GM23338 (cell line): ENCODE measurements around the gene THSD4. TPM values are rescaled to one million over a fixed set of nuclear protein-coding genes. Genes with fewer than 3 reads are reported as not detected.

Source experiments
- ATAC-seq: fragments of 200-7000 bp; cut with Tn5 transposase; 3 replicates; pipeline ENCODE4 v1.9.1; 2020
- DNase-seq: peaks from one replicate; pipeline ENCODE4 v3.0.0-alpha.2; 2015; ENCODE audit warnings: low spot score
- H2AFZ ChIP-seq: fragments of 200-600 bp; sonication (generic); 2 replicates; pipeline ENCODE4 v1.8.0; 2016; ENCODE audit warnings: antibody characterized with exemption, mild to moderate bottlenecking, moderate library complexity
- H3F3A ChIP-seq: fragments of 200-600 bp; sonication (generic); replicated peaks from 2 replicates; pipeline ENCODE4 v1.8.0; 2017; ENCODE audit warnings: antibody characterized with exemption, mixed run types, low read depth
- H3K27ac ChIP-seq: fragments of 200-600 bp; sonication (generic); 2 replicates; pipeline ENCODE4 v1.6.1; 2016; ENCODE audit warnings: low read depth
- H3K27me3 ChIP-seq: fragments of 200-600 bp; sonication (generic); 2 replicates; pipeline ENCODE4 v1.8.0; 2016; ENCODE audit warnings: mild to moderate bottlenecking, mixed run types, moderate library complexity; ENCODE audit not compliant: insufficient read depth
- H3K36me3 ChIP-seq: fragments of 200-600 bp; sonication (generic); 2 replicates; pipeline ENCODE4 v1.8.0; 2016; ENCODE audit warnings: mild to moderate bottlenecking; ENCODE audit not compliant: insufficient read depth
- H3K4me1 ChIP-seq: fragments of 200-600 bp; sonication (generic); 2 replicates; pipeline ENCODE4 v1.8.0; 2016; ENCODE audit warnings: mild to moderate bottlenecking, moderate library complexity; ENCODE audit not compliant: insufficient read depth
- H3K4me2 ChIP-seq: fragments of 200-600 bp; sonication (generic); 2 replicates; pipeline ENCODE4 v1.7.1; 2017; ENCODE audit warnings: mixed run types
- H3K4me3 ChIP-seq: fragments of 200-600 bp; sonication (generic); 2 replicates; pipeline ENCODE4 v1.6.1; 2016; ENCODE audit warnings: mixed run types
- H3K79me2 ChIP-seq: fragments of 200-600 bp; sonication (generic); replicated peaks from 2 replicates; pipeline ENCODE4 v1.8.0; 2017; ENCODE audit warnings: mild to moderate bottlenecking; ENCODE audit not compliant: insufficient read depth
- H3K9me2 ChIP-seq: fragments of 200-600 bp; sonication (generic); 2 replicates; pipeline ENCODE4 v1.8.0; 2017; ENCODE audit not compliant: insufficient read depth
- H4K20me1 ChIP-seq: fragments of 200-600 bp; sonication (generic); replicated peaks from 2 replicates; pipeline ENCODE4 v1.8.0; 2017; ENCODE audit warnings: mild to moderate bottlenecking; ENCODE audit not compliant: insufficient read depth
- H3K27ac Mint-ChIP-seq: 2 replicates; pipeline ENCODE4 v1.8.0; 2020; ENCODE audit warnings: inconsistent platforms, mild to moderate bottlenecking, moderate library complexity, mixed read lengths
- H3K27me3 Mint-ChIP-seq: 3 replicates; pipeline ENCODE4 v1.8.0; 2022; ENCODE audit warnings: low read depth, mild to moderate bottlenecking, moderate library complexity, mixed read lengths, inconsistent platforms; ENCODE audit not compliant: insufficient read depth, poor library complexity
- H3K36me3 Mint-ChIP-seq: 3 replicates; pipeline ENCODE4 v1.8.0; 2021; ENCODE audit warnings: low read depth, mild to moderate bottlenecking, inconsistent platforms, moderate library complexity, mixed read lengths
- H3K4me1 Mint-ChIP-seq: 3 replicates; pipeline ENCODE4 v1.8.0; 2020; ENCODE audit warnings: mild to moderate bottlenecking, inconsistent platforms, mixed read lengths
- H3K4me3 Mint-ChIP-seq: 3 replicates; pipeline ENCODE4 v1.8.0; 2021; ENCODE audit warnings: moderate library complexity, mild to moderate bottlenecking, inconsistent platforms, mixed read lengths
- H3K9me3 Mint-ChIP-seq: 3 replicates; pipeline ENCODE4 v1.8.0; 2020; ENCODE audit warnings: moderate library complexity, mild to moderate bottlenecking, inconsistent platforms, mixed read lengths
- CREB1 ChIP-seq: fragments of 250-450 bp; sonication (Bioruptor Pico); IDR thresholded peaks from 2 replicates; pipeline ENCODE4 v1.5.0; 2020; ENCODE audit warnings: low read depth, mild to moderate bottlenecking, moderate library complexity
- JUNB ChIP-seq: IDR thresholded peaks from one replicate; pipeline ENCODE4 v1.6.1; 2016; ENCODE audit warnings: antibody characterized with exemption; ENCODE audit not compliant: unreplicated experiment
- NANOG ChIP-seq: IDR thresholded peaks from 2 replicates; pipeline ENCODE4 v1.6.1; 2016; ENCODE audit warnings: antibody characterized with exemption, borderline replicate concordance
- STAT1 ChIP-seq: IDR thresholded peaks from one replicate; pipeline ENCODE4 v1.6.1; 2016; ENCODE audit warnings: antibody characterized with exemption; ENCODE audit not compliant: unreplicated experiment
- ZNF114 ChIP-seq: fragments of 250-450 bp; sonication (Bioruptor Pico); IDR thresholded peaks from 2 replicates; pipeline ENCODE4 v1.5.0; 2020; ENCODE audit warnings: mild to moderate bottlenecking, moderate library complexity
- ZNF331 ChIP-seq: fragments of 250-450 bp; sonication (Bioruptor Pico); IDR thresholded peaks from 2 replicates; pipeline ENCODE4 v1.5.0; 2020; ENCODE audit warnings: low read depth, mild to moderate bottlenecking, moderate library complexity
- polyA plus RNA-seq: library from polyadenylated mRNA; unstranded; fragments of >200 nt; fragmentation: Nextera tagmentation; extraction: Ambion mirVana; gene quantifications from 2 replicates; pipeline ENCODE4 v1.2.1, GENCODE V29; 2016
- total RNA-seq: library from RNA; depleted of rRNA; stranded (reverse); fragments of >200 nt; shearing (Covaris generic); gene quantifications from 2 replicates; pipeline ENCODE4 v1.2.3, GENCODE V29; 2014
- TF ChIP-seq, protein P1 (sequence below), 2 experiments: fragments of 200-600 bp in 1 of 2; sonication (generic) in 1 of 2; conservative IDR thresholded peaks; 2 replicates each; pipeline versions ENCODE4 v1.5.1 to v1.6.1; 2016 to 2017; ENCODE audit warnings: antibody characterized with exemption in 2 of 2, low read depth in 2 of 2, mild to moderate bottlenecking in 2 of 2, moderate library complexity in 1 of 2
- TF ChIP-seq, protein P2 (sequence below): IDR thresholded peaks from one replicate; pipeline ENCODE4 v1.6.1; 2018; ENCODE audit warnings: antibody characterized with exemption; ENCODE audit not compliant: unreplicated experiment

Gene THSD4
- total and polyA plus RNA-seq, 2 experiments from 2014 or later = 2.0 to 7.4 TPM

DNA sequence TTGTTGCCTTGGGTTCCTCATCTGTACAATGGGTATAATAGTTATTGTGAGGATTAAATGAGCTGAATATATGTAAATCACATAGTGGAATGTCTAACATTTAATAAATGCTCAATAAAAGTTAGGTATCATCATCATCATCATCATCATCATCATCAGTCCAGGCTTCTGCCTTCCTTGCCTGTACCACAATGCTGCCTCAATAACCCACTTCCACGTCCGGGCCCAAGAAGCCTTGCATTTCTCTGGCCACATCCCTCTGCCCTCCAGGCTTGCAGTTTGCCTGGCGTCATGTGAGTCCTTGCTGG lies 137.4 kb downstream of the THSD4 start:
- H3K36me3 Mint-ChIP-seq = peaks cover 5% of the 10 kb centered on the region
- no peak for DNase-seq
- H3K27ac Mint-ChIP-seq = no peak overlapping the region
- no peaks in the 10 kb centered on the region for H3K27me3 ChIP-seq
- no peaks in the 10 kb centered on the region for H4K20me1 ChIP-seq
- no peak overlapping the region for H2AFZ ChIP-seq
- H3K4me3 Mint-ChIP-seq = no peak overlapping the region
- no peaks in the 10 kb centered on the region for H3K79me2 ChIP-seq
- H3K36me3 ChIP-seq = no peaks in the 10 kb centered on the region
- H3K27me3 Mint-ChIP-seq = peaks cover 4% of the 10 kb centered on the region
- no peaks in the 10 kb centered on the region; the same call in 2 of the 3 replicates for H3K9me3 Mint-ChIP-seq
- no peaks in the 10 kb centered on the region; the same call in 1 of the 2 replicates for H3K9me2 ChIP-seq
- ATAC-seq = no peak
- no peak overlapping the region for H3K4me2 ChIP-seq
- H3K4me1 ChIP-seq = no peaks in the 10 kb centered on the region
- H3K4me1 Mint-ChIP-seq = no peaks in the 10 kb centered on the region; the same call in 2 of the 3 replicates
- no peak overlapping the region for H3K4me3 ChIP-seq
- TF ChIP-seq, protein P1, sequence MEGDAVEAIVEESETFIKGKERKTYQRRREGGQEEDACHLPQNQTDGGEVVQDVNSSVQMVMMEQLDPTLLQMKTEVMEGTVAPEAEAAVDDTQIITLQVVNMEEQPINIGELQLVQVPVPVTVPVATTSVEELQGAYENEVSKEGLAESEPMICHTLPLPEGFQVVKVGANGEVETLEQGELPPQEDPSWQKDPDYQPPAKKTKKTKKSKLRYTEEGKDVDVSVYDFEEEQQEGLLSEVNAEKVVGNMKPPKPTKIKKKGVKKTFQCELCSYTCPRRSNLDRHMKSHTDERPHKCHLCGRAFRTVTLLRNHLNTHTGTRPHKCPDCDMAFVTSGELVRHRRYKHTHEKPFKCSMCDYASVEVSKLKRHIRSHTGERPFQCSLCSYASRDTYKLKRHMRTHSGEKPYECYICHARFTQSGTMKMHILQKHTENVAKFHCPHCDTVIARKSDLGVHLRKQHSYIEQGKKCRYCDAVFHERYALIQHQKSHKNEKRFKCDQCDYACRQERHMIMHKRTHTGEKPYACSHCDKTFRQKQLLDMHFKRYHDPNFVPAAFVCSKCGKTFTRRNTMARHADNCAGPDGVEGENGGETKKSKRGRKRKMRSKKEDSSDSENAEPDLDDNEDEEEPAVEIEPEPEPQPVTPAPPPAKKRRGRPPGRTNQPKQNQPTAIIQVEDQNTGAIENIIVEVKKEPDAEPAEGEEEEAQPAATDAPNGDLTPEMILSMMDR (conservative IDR thresholded peaks at IDR 0.05; ENCODE audit: low read depth in 2 of 2) = no peak
- TF ChIP-seq CREB1 (CRISPR knock-in tag) = no peak
- TF ChIP-seq, protein P2, sequence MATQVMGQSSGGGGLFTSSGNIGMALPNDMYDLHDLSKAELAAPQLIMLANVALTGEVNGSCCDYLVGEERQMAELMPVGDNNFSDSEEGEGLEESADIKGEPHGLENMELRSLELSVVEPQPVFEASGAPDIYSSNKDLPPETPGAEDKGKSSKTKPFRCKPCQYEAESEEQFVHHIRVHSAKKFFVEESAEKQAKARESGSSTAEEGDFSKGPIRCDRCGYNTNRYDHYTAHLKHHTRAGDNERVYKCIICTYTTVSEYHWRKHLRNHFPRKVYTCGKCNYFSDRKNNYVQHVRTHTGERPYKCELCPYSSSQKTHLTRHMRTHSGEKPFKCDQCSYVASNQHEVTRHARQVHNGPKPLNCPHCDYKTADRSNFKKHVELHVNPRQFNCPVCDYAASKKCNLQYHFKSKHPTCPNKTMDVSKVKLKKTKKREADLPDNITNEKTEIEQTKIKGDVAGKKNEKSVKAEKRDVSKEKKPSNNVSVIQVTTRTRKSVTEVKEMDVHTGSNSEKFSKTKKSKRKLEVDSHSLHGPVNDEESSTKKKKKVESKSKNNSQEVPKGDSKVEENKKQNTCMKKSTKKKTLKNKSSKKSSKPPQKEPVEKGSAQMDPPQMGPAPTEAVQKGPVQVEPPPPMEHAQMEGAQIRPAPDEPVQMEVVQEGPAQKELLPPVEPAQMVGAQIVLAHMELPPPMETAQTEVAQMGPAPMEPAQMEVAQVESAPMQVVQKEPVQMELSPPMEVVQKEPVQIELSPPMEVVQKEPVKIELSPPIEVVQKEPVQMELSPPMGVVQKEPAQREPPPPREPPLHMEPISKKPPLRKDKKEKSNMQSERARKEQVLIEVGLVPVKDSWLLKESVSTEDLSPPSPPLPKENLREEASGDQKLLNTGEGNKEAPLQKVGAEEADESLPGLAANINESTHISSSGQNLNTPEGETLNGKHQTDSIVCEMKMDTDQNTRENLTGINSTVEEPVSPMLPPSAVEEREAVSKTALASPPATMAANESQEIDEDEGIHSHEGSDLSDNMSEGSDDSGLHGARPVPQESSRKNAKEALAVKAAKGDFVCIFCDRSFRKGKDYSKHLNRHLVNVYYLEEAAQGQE = no peak
- TF ChIP-seq ZNF331 (CRISPR knock-in tag) = no peak
- no peak for TF ChIP-seq STAT1
- H3K27ac ChIP-seq = no peak overlapping the region
- no peaks in the 10 kb centered on the region for H3F3A ChIP-seq

DNA sequence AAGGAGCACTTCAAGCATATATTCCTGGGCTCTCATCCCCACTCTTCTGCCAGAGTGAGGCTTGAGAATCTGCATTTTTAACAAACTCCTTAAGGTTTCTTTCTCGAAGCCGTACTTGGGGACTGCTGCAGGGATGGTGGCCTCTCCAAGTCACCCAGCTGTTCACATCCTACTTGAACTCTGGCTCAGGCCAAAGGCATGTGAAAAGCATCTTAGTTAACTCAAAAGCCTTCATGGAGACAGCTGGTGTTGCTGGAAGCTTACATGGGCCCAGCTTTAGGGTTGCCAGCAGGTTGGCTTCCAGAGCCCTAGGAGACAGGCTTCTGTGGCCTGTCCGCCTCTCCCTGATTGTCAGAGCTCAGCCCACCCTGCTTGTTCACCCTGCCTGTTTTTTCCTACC lies 139.2 kb downstream of the THSD4 start:
- DNase-seq (no peak), ATAC-seq (no peak)
- no peaks in the 10 kb centered on the region; the same call in 2 of the 3 replicates for H3K9me3 Mint-ChIP-seq
- Histone ChIP-seq H3K27ac (no peak overlapping the region), H3K27me3 (no peaks in the 10 kb centered on the region), H3K9me2 (no peaks in the 10 kb centered on the region; the same call in 1 of the 2 replicates), H3K4me2 (no peak overlapping the region), H3F3A (no peaks in the 10 kb centered on the region), H4K20me1 (no peaks in the 10 kb centered on the region), H3K36me3 (no peaks in the 10 kb centered on the region), H3K4me3 (no peak overlapping the region), H2AFZ (no peak overlapping the region), H3K79me2 (no peaks in the 10 kb centered on the region), H3K4me1 (no peaks in the 10 kb centered on the region)
- H3K36me3 Mint-ChIP-seq = peaks cover 11% of the 10 kb centered on the region
- no peak overlapping the region for H3K27ac Mint-ChIP-seq
- no peaks in the 10 kb centered on the region for H3K4me1 Mint-ChIP-seq
- peaks cover 4% of the 10 kb centered on the region for H3K27me3 Mint-ChIP-seq
- H3K4me3 Mint-ChIP-seq = no peak overlapping the region
- TF ChIP-seq STAT1 = no peak
- TF ChIP-seq JUNB = no peak
- no peak for TF ChIP-seq NANOG
- no peak for TF ChIP-seq ZNF114 (CRISPR knock-in tag)
- TF ChIP-seq, protein P2 = no peak
- no peak for TF ChIP-seq ZNF331 (CRISPR knock-in tag)
